ENCODE measurements around the gene HYAL4. TPM values are rescaled to one million over a fixed set of nuclear protein-coding genes. Genes with fewer than 3 reads are reported as not detected.
"Not testable (repeated sequence)": the region's sequence is repeated elsewhere in the genome, so short reads cannot be mapped to it uniquely, and the experiment has no call there.

Gene HYAL4
- total RNA-seq, 1 donor: not detected

- TF ChIP-seq CTCF (IDR thresholded peaks at IDR 0.05; ENCODE audit: insufficient read depth, low read length): no peak
These were observed 43.2 kb downstream of the HYAL4 start for GRCh38 chr7:123888192-123888591.

GRCh38 chr7:123894753-123895152 lies 49.8 kb downstream of the HYAL4 start:
- not testable (repeated sequence) for H3K4me3 ChIP-seq (ENCODE audit: low read depth, low read length); DNase-seq (ENCODE audit: low read depth)

More at GRCh38 chr7:123888192-123888591, 43.2 kb downstream of the HYAL4 start:
- DNase-seq (ENCODE audit: low read depth): no peak
- no peak overlapping the region for H3K4me3 ChIP-seq (ENCODE audit: low read depth, low read length)

GRCh38 chr7:123901101-123901500 lies 56.1 kb downstream of the HYAL4 start:
- DNase-seq (ENCODE audit: low read depth): no peak
- no peak for TF ChIP-seq CTCF (IDR thresholded peaks at IDR 0.05; ENCODE audit: insufficient read depth, low read length)

GRCh38 chr7:123905714-123906113 lies 60.7 kb downstream of the HYAL4 start:
- DNase-seq (ENCODE audit: low read depth): no peak
- TF ChIP-seq CTCF (IDR thresholded peaks at IDR 0.05; ENCODE audit: insufficient read depth, low read length): no peak
- no peak overlapping the region for H3K4me3 ChIP-seq (ENCODE audit: low read depth, low read length)

More at GRCh38 chr7:123901101-123901500, 56.1 kb downstream of the HYAL4 start:
- H3K4me3 ChIP-seq (ENCODE audit: low read depth, low read length): no peak overlapping the region

- no peak for TF ChIP-seq CTCF (IDR thresholded peaks at IDR 0.05; ENCODE audit: insufficient read depth, low read length)
- no peak overlapping the region for H3K4me3 ChIP-seq (ENCODE audit: low read depth, low read length)
- DNase-seq (ENCODE audit: low read depth): peak; percentile 21
These were observed 71.3 kb downstream of the HYAL4 start for GRCh38 chr7:123916240-123916724.

- no peak for DNase-seq (ENCODE audit: low read depth)
- H3K4me3 ChIP-seq (ENCODE audit: low read depth, low read length): no peak overlapping the region
- TF ChIP-seq CTCF (IDR thresholded peaks at IDR 0.05; ENCODE audit: insufficient read depth, low read length): no peak
These were observed 72.9 kb downstream of the HYAL4 start for GRCh38 chr7:123917878-123918277.

- no peak overlapping the region for H3K4me3 ChIP-seq (ENCODE audit: low read depth, low read length)
- DNase-seq (ENCODE audit: low read depth): no peak
- TF ChIP-seq CTCF (IDR thresholded peaks at IDR 0.05; ENCODE audit: insufficient read depth, low read length): no peak
These were observed 73.3 kb downstream of the HYAL4 start for GRCh38 chr7:123918309-123918708.
